Inflammatory macrophage (primary cell): ENCODE data around the gene SH3TC1.

Experiments
- DNase-seq, 2 donors: peaks; one replicate each; pipeline ENCODE4 v3.0.0-alpha.2; 2020 to 2022

Gene SH3TC1

DNA sequence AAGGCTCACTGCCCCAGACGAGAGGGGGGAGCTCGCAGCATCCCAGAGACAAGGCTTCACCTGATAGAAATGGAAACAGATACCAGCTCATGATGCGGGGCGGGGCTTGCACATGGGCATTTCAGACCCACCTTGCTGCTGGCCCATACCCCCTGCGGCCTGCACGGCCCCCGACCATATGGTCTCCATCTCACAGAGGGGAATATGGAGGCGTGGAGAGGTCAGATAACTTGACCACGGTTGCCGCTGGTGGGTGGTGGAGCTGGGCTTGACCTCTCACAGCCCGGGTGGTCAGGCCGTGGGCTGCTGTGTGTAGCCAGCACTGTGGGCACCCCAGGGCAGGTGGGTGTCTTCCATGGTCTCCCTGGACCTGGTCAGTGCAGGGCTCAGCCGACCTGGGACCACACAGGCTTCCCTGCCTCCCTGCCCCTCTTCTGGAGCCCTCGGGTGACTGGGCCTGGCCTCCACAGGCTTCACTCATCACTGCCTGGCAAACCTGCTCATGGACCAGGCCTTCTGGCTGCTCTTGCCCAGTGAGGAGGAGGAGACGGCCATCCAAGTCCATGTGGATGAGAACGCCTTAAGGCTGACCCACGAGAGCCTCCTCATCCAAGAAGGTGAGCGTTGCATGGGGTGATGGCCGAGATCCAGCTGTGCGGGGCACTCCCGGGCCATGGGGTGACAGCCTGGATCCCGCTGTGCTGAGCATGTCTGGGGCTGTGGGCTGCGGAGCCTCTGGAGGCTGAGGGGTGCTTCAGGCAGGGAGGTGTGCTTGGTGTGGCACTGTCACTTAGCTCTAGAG, 16.8 kb downstream of the SH3TC1 start:
- no peak for DNase-seq

DNA sequence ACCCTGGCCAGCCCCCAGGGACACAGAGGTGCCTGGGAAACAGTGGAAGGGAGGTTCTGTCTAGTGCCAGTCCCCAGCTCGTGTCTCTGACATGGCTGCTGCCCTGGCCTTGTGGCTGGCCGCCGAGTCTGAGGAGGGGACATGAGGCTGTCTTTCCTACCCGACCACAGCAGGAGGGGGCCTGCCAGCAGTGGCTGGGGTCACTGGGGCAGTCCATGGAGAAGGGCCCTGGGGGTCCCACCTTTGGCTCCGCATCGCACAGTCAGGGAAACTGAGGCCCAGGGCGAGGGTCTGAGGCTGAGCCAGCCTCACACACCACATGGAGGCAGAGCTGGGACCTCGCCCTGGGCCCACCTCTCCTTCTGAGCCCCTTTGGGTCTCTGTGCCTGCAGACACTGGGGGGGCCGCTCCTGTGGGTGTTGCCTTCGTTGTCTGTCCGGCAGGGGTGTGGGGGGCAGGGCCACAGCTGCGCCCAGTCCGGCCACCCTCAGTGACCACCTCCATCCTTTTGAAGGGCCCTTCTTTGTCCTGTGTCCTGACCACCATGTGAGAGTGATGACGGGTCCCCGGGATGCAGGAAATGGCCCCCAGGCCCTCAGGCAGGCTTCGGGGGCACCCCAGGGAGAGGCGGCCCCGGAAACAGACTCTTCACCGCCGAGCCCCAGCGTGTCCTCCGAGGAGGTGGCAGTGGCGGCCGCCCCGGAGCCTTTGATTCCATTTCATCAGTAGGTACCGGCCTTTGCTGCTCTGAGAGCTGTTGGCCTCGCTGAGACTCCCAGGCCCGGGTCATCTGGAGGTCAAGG, 17.6 kb downstream of the SH3TC1 start:
- DNase-seq: no peak

DNA sequence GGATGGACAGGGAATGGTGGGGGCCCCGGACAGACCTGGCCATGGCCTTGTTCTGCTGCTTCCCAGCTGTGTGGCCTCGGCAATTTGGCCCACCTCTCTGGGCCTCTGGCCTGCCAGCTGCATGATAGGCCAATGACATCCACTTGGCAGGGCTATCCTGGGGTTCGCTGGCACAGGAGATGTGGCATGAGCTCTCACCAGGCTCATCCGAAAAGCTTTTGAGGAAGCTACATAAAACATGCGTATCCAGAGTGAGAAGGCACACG, 18.1 kb downstream of the SH3TC1 start:
- DNase-seq: no peak

DNA sequence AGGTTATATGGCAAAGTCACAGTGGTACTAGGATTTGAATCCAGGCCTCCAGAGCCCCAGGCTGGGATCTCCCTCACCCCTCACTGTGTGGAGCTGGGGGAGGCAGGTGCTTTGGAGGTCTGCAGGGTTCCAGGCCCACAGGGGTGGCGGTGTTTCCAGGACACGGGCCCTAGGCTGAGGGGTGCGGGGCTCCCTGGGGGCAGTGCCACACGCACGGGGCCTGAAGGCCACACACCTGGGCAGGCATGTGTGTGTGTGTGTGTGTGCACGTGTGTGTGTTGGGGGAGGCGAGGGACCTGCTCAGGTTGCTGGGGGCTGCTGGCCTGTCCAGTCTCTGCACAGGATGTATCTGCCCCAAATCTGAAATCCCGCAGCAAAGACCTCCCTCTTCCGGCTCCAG, 18.8 kb downstream of the SH3TC1 start:
- no peak for DNase-seq

DNA sequence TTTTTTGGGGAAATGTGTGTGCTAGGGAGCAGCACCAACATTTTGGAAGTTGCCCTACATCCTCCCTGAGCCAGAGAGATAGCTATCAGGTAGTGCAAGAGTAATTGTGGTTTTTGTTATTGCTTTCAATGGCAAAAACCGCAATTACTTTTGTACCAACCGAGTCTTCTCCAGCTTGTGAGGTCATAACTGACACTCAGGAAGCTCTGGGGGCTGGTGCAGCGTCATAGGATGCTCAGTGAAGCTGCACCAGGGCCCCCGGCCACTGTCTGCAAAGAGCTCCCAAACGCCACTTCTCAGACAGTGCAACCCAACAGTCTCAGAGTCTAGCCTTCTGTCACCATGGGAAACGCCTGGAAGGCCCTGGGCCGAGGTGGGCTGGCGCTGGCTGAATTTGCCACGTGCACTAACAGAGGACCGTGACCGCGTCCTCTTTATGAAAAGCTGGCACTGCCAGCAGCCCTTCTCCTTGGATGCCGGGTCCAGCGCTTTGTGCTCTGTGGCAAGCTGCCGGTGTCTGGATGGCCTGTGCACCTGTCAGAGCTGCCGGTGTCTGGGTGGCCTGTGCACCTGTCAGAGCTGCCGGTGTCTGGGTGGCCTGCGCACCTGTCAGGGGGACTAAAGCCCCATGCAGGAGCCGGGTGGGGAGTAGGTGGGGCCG, 19.4 kb downstream of the SH3TC1 start:
- no peak for DNase-seq

DNA sequence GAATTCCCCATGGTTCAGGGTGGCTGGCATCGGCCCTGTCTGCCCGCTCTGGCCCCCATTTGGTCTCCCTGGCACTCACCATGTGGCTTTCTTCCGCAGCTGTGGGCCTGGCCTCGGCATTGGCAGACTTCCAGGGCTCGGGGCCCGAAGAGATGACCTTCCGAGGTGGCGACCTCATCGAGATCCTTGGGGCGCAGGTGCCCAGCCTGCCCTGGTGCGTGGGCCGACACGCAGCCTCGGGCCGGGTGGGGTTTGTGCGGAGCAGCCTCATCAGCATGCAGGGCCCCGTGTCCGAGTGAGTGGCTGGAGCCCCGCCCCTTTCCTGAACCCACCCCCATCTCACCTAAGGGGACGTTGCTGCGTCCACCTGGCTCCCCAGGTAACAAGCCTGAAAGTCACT, 20.1 kb downstream of the SH3TC1 start:
- no peak for DNase-seq

DNA sequence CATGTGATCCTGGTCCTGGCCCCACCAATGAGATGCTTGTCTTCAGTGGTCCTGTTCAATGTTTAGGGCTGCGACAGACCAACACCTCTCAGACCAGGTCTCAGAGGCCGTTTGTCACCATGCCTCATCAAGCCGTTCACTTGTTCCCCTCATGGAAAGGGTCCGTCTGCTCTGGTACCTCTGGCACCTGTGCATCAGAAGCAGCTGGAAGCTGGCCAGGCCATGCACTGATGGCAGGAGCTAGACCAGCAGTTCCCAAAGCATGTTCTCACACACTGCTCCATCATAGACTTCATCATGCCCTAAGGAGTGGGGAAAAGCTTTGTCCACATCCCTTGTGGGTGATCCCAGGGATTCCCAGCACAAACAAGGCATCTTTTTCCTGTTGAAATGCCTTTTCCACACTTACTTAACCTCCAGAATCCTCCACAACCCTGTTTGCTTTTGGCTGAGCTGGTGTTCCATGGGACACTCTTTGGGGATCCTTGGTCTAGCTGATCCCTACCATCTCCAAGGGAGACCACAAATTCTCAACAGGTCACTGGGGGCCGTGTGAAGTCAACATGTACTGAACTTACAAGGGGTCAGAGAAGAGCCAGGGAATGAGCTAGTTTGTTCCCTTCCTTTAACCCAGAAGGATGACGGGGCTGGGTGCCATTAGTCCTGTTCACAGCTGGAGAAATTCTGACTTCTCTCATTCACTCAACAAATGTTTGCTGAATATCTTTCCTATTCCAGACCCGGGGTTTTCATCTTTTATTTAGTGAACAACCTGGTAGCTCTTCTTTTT, 21.8 kb downstream of the SH3TC1 start:
- peak in 1 of 2 donors; percentile 34 for DNase-seq

DNA sequence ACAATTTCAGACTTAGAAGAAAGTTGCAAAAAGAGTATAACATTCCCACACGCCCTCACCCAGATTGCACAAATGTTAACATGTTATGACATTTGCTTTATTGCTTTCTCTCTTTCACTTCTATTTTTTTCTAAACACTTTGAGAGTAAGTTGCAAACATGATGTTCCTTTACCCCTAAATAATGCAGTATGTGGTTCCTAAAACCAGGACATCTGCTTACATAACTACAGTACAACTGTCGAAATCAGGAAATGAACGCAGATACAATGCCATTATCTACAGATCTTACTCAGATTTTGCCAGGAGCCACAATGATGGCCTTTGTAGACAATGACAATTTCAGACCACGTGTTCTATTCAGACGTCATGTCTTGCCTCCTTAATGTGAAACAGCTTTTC, 22.4 kb downstream of the SH3TC1 start:
- DNase-seq: peak; percentile 90 to 98

DNA sequence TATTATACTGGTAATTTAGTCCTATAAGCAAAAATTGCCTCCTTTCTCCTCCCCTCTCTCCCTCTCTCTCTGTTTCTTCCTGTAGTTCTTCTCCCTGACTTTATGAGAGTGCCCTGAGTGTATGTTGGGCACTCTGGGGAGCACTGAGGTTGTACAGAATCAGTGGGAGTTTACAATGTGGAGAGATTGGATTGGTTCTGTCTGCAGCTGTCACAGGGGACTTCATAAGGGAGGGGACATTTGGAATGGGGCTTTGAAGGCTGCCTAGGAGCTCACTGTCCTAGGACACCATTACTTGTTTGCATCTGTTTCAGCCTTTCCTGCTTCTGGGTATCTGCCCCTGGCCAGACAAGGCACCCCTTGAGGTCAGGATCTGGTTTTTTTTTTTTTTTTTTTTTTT, 22.9 kb downstream of the SH3TC1 start:
- DNase-seq: no peak

DNA sequence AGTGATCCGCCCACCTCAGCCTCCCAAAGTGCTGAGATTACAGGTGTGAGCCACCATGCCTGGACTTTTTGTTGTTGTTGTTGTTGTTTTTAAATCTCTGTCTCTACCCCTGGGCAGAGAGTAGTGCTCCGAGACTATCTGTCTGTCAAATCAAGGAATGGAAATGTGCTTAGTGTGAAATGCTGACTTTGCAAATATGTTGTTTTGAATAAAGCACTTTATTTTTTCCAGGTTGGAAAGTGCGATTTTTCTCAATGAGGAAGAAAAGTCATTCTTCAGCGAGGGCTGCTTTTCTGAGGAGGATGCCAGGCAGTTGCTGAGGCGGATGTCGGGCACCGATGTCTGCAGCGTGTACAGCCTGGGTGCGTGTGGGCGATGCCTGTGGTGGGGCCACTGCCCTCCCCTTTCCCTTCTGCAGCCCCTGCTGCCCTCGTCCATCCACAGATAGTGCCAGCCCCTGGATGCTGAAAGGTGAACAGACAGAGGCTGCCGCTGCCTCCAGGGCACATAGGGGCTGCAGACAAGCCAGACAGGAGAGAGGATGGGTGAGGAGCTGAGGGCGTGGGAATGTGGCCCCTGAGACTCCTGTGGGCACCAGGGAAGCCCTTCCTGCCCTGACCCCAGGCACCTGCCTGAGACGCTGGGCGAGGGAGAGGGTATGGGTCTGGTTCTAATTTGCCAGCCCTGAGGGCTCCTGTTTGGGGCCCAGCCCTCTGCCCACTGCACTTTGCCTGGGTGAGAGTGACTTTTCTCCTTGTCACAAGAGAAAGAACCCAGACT, 23.7 kb downstream of the SH3TC1 start:
- no peak for DNase-seq

DNA sequence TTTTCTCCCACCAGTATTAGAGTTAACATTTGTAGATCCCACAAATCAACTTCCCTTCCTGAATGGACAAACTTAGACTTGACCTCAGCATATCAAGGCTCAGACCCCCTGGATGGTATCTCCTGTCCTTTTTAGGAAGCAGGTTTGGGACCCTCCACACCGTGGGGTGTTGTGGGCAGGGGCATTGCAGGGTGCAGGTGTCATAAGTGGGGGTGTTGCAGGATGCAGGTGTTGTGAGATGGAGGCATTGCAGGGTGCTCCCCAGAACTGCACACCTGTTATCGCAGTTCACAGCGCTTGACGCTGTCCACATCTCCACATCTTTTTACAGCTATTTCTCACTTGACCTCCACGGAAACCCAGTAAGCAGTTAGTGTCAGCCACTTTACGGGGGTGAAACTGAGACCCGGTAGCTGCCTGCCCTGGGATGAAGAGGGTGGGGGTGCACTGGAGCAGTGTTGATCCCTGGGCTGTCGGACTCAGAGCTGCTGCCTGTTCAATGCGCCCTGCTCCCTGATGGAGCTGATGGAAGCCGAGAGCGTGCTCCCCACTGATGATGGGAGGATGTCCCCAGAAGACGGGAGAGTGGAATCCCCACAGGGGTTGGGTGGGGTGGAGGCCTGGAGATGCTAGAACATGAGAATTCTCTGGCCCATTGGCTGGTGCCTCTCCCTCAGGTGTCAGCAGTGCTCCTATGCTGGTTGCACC, 25.3 kb downstream of the SH3TC1 start:
- DNase-seq: no peak

DNA sequence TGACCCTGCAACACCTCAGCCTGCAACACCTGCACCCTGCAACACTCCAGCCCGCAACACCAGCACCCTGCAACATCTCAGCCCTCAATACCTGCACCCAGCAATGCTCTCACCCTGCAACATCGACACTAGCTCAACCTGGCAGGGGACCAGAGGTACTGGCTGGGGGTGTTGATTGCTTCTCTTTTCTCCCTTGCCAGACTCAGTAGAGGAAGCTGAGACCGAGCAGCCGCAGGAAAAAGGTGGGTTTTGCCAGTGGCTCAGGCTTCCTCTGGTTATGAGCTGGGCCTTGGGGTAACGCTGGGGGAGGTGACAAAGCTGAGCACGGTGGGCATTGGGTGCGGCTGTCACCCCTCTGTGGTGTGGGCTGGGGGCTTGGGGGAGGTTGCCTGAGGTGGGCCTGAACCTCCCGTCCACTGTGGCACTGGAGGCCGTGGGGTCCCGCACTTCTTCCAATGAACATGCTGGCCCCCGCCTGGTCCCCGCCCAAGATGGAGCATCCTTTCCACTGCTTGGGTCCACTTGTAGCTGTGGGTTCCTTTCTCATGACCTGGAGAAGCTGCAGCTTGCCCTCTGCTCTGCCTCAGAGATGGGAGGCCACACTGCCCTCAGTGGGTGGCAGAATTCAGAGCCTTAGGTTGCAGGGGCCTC, 26.0 kb downstream of the SH3TC1 start:
- DNase-seq: peak in 1 of 2 donors; percentile 39

DNA sequence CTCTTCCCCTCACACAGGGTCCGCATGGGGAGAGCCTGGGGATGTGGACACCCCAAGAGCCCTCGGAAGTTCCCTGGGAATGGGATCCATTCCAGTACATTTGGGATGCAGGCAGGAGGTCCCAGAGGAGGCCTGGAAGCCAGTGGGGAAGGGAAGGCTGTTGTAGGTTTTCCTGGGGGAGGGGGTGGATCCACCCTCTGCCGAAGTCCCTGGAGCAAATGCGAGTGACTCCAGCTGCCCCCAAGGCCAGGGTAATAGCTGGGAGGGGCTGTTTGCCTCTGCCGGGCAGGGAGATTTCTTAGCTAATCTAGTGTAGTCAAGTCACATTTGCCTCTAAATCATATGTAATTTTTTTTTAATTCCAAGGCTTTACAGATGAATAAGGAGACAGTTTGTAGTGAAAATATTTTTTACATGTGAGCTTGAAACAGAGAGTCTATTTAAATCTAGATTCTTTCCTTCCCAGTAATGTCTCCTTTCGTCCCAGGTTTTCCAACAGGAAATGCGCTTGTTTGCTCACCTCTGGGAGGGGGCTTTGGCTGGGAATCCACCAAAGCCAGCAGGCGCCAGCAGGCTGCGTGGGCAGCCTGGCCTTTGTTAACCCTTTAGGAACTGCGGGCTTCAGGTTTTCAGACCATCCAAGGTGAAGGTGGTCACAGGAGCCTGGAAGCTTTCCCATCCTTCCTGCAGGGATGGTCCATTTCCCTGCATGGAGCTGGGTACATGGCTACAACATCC, 26.8 kb downstream of the SH3TC1 start:
- DNase-seq: no peak

DNA sequence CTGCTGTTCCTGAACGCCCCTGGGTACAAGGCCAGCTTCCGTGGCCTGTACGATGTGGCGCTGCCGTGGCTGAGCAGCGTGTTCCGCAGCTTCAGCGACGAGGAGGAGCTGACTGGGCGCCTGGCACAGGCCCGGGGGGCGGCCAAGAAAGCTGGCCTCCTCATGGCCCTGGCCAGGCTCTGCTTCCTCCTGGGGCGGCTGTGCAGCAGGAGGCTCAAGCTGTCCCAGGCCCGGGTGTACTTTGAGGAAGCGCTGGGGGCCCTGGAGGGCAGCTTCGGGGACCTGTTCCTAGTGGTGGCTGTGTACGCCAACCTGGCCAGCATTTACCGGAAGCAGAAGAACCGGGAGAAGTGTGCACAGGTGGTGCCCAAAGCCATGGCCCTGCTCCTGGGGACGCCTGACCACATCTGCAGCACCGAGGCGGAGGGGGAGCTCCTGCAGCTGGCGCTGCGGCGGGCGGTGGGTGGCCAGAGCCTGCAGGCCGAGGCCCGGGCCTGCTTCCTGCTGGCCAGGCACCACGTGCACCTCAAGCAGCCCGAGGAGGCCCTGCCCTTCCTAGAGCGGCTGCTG, 28.2 kb downstream of the SH3TC1 start:
- peak; percentile 24 to 56 for DNase-seq

DNA sequence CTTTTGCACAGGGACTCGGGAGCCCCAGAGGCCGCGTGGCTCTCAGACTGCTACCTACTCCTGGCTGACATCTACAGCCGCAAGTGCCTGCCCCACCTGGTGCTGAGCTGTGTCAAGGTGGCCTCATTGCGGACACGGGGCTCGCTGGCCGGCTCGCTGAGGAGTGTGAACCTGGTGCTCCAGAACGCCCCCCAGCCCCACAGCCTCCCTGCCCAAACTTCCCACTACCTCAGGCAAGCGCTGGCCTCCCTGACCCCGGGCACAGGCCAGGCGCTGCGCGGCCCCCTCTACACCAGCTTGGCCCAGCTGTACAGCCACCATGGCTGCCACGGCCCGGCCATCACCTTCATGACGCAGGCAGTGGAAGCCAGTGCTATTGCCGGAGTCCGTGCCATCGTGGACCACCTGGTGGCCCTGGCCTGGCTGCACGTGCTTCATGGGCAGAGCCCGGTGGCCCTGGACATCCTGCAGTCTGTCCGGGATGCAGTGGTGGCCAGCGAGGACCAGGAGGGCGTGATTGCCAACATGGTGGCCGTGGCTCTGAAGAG, 28.8 kb downstream of the SH3TC1 start:
- DNase-seq: no peak

DNA sequence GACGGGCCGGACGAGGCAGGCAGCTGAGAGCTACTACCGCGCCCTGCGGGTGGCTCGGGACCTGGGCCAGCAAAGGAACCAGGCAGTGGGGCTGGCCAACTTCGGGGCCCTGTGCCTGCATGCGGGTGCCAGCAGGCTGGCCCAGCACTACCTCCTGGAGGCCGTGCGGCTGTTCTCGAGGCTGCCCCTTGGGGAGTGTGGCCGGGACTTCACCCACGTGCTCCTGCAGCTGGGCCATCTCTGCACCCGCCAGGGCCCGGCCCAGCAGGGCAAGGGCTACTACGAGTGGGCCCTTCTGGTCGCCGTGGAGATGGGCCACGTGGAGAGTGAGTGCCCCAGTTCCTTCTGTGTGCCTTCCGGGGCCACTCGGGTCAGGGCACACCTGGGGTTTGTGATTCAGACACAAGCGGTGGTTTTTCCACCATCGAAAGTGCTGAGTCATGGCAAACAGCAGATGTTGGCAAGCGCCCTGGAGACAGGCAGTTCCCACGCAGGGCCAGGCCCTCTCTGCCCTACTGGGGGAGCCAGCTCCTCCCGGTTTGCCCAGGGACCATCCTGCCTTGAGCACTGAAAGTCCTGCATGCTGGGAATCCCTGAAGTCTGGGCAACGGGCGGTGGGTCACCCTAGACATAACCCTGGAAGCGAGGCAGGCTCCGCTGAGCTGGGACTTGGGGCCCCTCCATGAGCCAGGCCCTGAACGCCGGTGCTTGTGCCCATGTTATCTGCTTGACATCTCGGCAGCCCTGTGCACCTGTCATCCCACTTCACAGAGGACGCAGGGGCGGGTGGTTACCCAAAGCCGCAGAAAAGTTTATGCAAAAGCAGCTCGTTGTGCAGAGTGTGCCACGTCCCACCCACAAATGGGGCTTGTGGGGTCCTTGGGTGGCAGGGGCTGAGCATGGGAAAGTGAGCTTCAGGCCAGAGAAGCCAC, 29.5 kb downstream of the SH3TC1 start:
- peak in 1 of 2 donors; percentile 53 for DNase-seq

DNA sequence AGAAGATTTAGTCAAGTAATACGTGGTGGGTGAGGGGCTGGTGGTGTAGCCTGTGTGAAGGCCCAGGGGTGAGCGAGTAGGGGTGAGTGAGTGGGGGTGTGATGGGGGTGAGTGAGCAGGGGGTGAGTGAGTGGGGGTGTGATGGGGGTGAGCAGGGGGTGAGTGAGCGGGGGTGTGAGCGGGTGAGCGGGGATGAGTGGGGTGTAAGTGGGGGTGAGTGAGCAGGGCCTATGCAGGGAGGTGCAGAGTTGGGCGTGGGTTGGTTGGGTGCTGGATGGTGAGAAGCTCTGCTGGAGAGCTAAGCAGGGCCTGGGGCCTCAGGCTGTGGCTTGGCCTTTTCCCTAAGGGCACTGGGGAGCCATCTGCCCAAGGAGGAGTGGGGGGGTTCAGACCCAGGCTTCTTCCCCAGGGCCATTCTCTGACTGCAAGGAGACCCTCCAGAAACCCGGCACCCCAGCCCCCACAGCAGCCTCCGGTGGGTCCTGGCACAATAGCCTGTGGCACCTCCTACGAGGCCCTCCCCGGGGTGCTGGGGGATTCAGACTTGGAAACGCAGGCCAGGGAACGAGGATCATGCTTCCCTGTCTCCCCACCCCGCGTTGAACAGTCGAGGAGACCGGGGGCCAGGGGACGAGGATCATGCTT, 30.4 kb downstream of the SH3TC1 start:
- DNase-seq: no peak

DNA sequence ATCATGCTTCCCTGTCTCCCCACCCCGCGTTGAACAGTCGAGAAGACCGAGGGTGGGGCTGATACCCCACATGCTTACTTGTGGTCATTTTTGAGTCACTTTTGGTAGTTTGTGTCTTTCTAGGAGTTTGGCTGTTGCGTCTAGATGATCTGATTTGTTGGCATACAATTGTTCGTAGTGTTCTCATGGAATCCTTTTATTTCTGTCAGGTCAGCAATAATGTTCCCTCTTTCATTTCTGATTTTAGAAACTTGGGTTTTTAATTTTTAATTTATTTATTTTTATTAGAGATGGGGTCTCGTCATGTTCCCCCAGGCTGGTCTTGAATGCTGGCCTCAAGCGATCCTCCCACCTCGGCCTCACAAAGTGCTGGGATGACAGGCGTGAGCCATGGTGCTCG, 30.9 kb downstream of the SH3TC1 start:
- no peak for DNase-seq
